Measurements from ENCODE around the gene IL18.

Gene IL18

DNA sequence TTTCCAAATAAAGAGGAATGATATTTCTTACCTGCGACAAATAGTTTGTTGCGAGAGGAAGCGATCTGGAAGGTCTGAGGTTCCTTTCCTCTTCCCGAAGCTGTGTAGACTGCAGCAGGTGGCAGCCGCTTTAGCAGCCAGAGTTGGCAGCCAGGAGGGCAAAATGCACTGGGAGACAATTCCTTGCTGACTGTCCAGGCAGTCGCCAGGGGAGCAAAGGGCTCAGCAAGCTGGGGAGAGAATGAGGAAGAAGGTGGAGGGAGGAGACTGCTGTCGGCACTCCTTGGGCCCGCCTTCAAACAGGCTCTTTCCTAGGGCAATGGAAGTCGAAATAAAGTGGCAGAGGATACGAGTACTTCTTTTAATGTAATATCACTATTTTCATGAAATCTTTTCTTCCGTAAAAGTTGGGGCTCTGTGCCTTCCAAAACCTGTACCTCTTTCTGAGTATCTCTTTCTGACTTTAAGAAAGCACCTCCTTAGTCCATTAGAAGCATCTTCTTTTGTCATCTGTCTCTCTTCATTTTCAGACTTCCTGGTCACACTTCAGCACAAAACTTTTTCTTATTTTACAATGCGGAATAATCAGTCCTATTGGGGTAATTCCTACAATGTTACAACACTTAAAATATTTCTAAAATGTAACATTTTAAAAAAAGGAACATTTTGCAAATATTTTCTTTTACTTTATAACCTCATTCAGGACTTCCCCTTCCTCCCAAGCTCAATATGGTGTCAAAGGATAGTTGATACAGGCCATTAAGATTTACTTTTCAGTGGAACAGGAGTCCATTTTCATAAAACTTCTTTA lies at the start of gene IL18:
IL18 (minus strand) TSS at position 220 of the 811 bp plus-strand sequence. CDS start 9,041 bp downstream, outside the sequence.
- H3K4me3 ChIP-seq (ENCODE audit: control insufficient read depth, low read depth, low read length), result no peak within 1 kb of the TSS
- DNase-seq (ENCODE audit: low read depth), result no peak
- TF ChIP-seq, protein P1, sequence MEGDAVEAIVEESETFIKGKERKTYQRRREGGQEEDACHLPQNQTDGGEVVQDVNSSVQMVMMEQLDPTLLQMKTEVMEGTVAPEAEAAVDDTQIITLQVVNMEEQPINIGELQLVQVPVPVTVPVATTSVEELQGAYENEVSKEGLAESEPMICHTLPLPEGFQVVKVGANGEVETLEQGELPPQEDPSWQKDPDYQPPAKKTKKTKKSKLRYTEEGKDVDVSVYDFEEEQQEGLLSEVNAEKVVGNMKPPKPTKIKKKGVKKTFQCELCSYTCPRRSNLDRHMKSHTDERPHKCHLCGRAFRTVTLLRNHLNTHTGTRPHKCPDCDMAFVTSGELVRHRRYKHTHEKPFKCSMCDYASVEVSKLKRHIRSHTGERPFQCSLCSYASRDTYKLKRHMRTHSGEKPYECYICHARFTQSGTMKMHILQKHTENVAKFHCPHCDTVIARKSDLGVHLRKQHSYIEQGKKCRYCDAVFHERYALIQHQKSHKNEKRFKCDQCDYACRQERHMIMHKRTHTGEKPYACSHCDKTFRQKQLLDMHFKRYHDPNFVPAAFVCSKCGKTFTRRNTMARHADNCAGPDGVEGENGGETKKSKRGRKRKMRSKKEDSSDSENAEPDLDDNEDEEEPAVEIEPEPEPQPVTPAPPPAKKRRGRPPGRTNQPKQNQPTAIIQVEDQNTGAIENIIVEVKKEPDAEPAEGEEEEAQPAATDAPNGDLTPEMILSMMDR (IDR thresholded peaks at IDR 0.05; ENCODE audit: control insufficient read depth, insufficient read depth, low read depth, low read length, missing control alignments), result no peak

DNA sequence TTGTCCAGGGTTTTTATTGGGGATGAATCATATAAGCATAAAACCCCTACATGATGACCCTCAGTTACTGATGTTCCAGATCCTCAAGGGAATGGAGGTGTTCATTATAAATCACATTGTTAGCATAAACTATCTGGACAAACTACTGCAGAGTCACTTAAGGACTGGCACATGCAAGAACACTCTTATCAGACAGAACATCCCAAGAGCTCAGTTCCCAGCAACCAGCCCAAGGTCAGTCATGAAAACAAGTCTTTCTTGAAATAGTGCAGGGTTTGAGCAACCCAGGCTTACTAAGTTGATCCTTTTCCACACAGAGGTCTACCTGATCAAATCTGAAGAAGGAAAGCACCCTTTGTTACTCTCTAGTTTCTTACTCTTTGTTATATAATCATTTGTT lies 48.8 kb upstream of the IL18 start:
- TF ChIP-seq, protein P1 (IDR thresholded peaks at IDR 0.05; ENCODE audit: control insufficient read depth, insufficient read depth, low read depth, low read length, missing control alignments), result no peak
- no peak for DNase-seq (ENCODE audit: low read depth)
- H3K4me3 ChIP-seq (ENCODE audit: control insufficient read depth, low read depth, low read length), result no peak overlapping the region

DNA sequence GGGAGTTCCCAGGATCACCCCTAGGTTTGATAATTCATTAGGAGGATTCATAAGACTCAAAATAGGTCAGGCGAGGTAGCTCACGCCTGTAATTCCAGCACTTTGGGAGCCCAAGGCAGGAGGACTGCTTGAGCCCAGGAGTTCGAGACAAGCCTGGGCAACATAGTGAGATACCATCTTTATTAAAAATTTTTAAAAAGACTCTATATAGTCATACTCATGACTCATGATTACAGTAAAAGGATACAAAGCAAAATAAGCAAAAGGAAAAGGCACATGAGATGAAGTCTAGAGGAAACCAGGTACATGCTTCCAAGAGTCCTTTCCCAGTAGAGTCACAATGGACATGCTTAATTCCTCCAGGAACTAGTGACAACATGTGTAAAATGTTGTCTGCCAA lies 48.4 kb upstream of the IL18 start:
- no peak overlapping the region for H3K4me3 ChIP-seq (ENCODE audit: control insufficient read depth, low read depth, low read length)
- no peak for DNase-seq (ENCODE audit: low read depth)
- TF ChIP-seq, protein P1 (IDR thresholded peaks at IDR 0.05; ENCODE audit: control insufficient read depth, insufficient read depth, low read depth, low read length, missing control alignments), result no peak

DNA sequence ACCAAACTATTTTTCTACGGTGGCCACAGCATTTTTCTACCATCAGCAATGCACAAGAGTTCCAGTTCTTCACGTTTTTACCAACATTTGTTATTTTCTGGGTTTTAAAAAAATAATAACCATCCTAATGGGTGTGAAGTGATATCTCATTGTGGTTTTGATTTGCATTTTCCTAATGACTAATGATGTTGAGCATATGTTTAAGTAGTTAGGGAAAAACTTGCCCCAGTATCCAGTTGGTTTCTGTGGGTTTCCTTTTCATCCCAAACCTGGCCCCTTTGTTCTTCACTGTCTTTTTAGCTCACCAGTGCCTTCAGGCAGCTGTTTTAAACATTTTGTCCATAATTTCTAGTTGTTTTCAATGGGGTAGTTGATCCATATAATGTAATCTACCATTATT lies 47.6 kb upstream of the IL18 start:
- no peak overlapping the region for H3K4me3 ChIP-seq (ENCODE audit: control insufficient read depth, low read depth, low read length)
- no peak for DNase-seq (ENCODE audit: low read depth)
- TF ChIP-seq, protein P1 (IDR thresholded peaks at IDR 0.05; ENCODE audit: control insufficient read depth, insufficient read depth, low read depth, low read length, missing control alignments), result no peak

DNA sequence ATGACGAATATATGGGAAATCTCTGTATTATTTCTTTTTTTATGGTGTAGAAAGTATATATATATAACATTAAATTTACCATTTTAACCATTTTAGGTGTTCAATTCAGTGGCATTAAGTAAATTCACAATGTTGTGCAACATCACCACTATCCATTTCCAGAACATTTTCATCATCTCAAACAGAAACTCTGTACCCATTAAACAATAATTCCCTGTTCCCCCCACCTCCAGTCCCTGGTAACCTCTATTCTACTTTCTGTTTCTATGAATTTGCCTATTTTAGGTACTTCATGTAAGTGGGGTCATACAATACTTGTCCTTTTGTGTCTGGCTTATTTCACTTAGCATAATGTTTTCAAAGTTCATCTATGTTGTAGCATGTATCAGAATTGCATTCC lies 47.0 kb upstream of the IL18 start:
- DNase-seq (ENCODE audit: low read depth), result no peak
- TF ChIP-seq, protein P1 (IDR thresholded peaks at IDR 0.05; ENCODE audit: control insufficient read depth, insufficient read depth, low read depth, low read length, missing control alignments), result no peak
- H3K4me3 ChIP-seq (ENCODE audit: control insufficient read depth, low read depth, low read length), result no peak overlapping the region

DNA sequence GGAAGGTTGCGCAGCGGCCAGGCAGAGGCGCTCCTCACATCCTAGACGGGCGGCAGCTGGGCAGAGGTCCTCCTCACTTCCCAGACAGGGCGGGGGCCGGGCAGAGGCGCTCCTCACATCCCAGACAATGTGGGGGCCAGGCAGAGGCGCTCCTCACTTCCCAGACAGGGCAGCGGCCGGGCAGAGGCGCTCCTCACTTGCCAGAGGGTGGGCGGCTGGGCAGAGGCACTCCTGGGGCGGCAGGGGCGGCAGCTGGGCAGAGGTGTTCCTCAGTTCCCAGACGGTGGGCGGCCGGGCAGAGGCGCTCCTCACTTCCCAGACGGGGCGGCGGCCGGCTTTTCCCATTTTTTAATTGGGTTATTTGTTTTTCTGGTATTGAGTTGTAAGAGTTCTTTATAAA lies 42.2 kb upstream of the IL18 start:
- TF ChIP-seq, protein P1 (IDR thresholded peaks at IDR 0.05; ENCODE audit: control insufficient read depth, insufficient read depth, low read depth, low read length, missing control alignments), result no peak
- H3K4me3 ChIP-seq (ENCODE audit: control insufficient read depth, low read depth, low read length), result no peak overlapping the region
- no peak for DNase-seq (ENCODE audit: low read depth)
